Gastrocnemius medialis (tissue), 4 donors: ENCODE results near the gene SLC7A4.

ENCODE experiments used
- POLR2A ChIP-seq, 2 donors: fragments of 450-650 bp; IDR thresholded peaks; one replicate each; pipeline ENCODE4 v1.6.1; 2017; ENCODE audit warnings: antibody characterized with exemption in 2 of 2, mild to moderate bottlenecking in 2 of 2, moderate library complexity in 2 of 2
- TF ChIP-seq, protein P1 (sequence below), 5 experiments: fragments of 450-650 bp in 3 of 5; fragments of 200-600 bp in 2 of 5; sonication (generic) in 2 of 5; IDR thresholded peaks in 4 of 5; conservative IDR thresholded peaks in 1 of 5; 1 replicate in 4 of 5; 2 replicates in 1 of 5; pipeline ENCODE4 v1.5.1; 2016 to 2019; ENCODE audit warnings: antibody characterized with exemption in 5 of 5, mild to moderate bottlenecking in 3 of 5, moderate library complexity in 3 of 5

- TF ChIP-seq, protein P1, sequence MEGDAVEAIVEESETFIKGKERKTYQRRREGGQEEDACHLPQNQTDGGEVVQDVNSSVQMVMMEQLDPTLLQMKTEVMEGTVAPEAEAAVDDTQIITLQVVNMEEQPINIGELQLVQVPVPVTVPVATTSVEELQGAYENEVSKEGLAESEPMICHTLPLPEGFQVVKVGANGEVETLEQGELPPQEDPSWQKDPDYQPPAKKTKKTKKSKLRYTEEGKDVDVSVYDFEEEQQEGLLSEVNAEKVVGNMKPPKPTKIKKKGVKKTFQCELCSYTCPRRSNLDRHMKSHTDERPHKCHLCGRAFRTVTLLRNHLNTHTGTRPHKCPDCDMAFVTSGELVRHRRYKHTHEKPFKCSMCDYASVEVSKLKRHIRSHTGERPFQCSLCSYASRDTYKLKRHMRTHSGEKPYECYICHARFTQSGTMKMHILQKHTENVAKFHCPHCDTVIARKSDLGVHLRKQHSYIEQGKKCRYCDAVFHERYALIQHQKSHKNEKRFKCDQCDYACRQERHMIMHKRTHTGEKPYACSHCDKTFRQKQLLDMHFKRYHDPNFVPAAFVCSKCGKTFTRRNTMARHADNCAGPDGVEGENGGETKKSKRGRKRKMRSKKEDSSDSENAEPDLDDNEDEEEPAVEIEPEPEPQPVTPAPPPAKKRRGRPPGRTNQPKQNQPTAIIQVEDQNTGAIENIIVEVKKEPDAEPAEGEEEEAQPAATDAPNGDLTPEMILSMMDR (IDR thresholded peaks at IDR 0.05 in 4 of 5, conservative IDR thresholded peaks at IDR 0.05 in 1 of 5): no peak
- no peak for TF ChIP-seq POLR2A (IDR thresholded peaks at IDR 0.05)
Observed at GRCh38 chr22:20980938-20981722, 51.2 kb downstream of the SLC7A4 start.
